HG03457 (cell line): ENCODE results near the gene RPL31.

Experiments
- ATAC-seq: cut with Tn5 transposase; IDR thresholded peaks from one replicate; pipeline ENCODE4 v1.9.1; 2021; ENCODE audit warnings: moderate number of reproducible peaks; ENCODE audit not compliant: unreplicated experiment

The RPL31 gene

DNA sequence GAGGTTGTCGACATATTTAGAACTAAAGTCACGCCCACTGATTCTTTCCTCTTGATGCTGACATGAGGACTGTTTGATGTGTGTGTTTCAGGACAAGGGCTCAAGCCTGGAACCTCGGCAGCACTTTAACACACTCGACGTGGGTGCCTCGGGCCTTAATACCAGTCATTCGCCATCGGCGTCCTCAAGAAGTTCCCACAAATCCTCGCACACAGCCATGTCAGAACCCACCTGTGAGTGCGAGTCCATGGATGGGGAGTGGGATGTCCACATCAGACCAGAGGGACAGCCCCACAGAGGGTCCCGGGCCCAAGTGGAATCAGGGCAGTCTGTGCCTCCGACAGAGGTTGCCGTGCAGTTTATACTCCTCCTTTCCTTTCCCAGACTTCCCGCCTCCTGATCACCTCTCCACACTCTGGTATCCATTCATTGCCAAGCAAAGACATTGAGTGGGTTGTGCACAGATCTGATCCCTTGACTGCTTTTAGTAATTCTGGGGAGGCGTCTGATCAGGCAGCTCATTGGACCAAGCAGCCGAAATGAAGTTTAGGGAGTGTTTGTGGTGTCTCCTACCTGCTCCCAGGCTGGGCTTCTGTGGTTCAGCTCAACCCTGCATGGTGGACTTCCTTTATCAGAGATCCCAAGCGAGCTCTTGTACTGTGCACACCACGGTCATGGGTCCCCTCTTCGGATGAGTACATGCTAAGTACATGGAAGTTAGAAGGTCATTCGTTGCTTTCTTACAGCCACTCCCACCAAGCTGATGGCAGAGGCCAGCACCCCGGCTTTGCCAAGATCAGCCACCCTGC is 27.2 kb upstream of the RPL31 start:
- no peak for ATAC-seq

- no peak for ATAC-seq
These were observed 26.6 kb upstream of the RPL31 start for GRCh38 chr2:100975521-100975785.

- ATAC-seq: no peak
These were observed 26.0 kb upstream of the RPL31 start for GRCh38 chr2:100976061-100976460.

DNA sequence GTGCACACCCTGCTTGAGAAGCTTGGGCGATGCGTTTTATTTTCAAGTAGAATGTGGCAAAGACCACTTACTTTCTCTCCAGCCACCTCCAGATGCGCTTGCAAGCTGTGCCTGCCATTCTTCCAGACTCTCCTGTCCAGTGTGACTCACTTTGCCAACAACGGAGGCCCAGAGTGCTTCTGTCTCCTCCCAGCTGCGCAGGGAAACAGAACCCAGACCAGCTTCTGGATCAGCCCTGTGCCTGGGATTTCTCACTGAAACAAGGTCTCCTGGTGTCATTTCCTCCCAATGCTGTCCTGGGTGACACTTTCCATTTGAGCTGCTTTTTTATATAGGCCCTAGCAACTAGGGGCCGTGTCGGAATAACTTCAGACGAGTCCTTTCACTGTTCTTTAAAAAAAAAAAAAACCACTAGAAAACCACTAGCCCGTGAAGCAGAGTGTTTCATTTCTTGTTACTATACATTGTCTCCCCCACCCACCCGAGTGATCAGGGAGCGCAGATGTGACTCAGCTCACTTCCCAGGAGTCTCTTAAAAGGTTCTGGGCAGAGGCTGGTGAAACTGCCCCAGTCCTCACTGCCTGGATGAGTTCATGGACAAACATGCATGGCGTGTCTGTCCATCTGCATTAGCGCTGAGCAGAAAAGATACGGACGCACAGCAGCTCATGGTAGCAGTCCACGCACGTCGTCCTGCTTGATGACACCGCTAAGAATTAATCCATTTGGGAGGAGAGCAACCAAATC is 25.3 kb upstream of the RPL31 start:
- ATAC-seq: no peak

DNA sequence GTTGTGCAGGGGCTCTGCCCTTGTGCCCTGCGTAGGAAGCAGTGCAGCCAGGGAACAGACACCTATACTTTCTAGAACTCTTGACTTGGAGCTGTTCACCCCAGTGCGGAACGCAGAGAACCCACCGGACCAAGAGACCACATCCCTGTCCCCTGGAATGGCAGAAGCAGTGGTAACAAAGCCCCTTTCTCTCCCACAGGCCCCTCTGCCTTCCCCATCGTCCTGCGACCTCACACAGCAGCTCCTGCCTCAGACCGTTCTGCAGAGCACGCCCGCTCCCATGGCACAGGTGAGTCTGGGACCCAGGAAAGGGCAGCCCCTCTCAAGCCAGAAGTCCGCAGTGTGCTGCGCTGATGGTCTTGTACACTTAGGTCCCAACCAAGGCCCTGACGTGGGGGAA is 24.6 kb upstream of the RPL31 start:
- no peak for ATAC-seq

- no peak for ATAC-seq
These were observed 23.4 kb upstream of the RPL31 start for GRCh38 chr2:100978582-100979191.

- ATAC-seq: no peak
These were observed 22.0 kb upstream of the RPL31 start for GRCh38 chr2:100980046-100980445.

GRCh38 chr2:100981011-100981410 is 21.1 kb upstream of the RPL31 start:
- ATAC-seq: no peak

GRCh38 chr2:100982431-100982861 is 19.6 kb upstream of the RPL31 start:
- no peak for ATAC-seq

- ATAC-seq: no peak
These were observed 18.9 kb upstream of the RPL31 start for GRCh38 chr2:100983201-100983600.

DNA sequence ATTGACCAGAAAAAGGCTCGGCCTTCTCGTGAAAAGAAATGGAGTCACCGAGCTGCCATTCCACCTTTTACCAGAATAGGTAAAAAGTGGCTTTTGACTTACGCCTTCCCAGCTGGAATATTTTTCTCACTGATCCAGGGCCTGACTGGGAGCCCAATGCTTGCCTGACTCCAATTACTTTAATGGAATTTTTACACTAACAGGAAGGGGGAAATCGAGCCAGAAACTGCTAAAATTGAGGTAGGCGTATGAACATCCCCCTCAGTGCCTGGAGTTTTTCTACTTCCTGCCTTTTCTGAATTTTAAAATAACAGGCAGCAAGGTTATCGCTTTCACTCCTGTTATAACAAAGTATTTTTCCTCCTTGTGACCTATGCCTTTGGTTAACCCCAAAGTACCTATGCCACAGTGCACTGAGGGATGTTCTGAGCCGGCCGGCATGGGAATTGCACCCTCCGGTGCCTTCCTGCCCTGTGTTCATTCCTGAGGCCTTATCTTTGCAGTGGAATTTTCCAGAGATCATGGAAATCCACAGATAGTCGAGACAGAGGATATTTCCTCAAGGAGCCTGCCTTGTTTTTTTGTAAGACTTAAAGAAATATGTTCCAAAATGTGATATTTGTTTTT is 18.3 kb upstream of the RPL31 start:
- no peak for ATAC-seq

DNA sequence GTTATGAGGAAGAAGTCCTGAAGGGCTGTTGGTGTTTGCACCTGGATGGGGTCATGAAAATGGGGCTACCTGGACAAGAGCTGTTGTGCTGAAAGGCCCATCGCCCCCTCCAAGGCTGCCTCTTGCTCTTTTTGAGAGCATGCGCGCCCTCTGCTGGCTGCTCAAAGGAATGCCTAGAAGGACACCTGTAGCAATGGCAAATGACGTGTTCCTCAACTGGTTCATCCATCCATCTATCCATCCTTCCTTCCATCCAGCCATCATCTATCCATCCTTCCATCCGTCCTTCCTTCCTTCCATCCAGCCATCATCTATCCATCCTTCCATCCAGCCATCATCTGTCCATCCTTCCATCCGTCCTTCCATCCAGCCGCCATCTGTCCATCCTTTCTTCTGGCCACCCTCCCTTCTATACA is 17.2 kb upstream of the RPL31 start:
- no peak for ATAC-seq

DNA sequence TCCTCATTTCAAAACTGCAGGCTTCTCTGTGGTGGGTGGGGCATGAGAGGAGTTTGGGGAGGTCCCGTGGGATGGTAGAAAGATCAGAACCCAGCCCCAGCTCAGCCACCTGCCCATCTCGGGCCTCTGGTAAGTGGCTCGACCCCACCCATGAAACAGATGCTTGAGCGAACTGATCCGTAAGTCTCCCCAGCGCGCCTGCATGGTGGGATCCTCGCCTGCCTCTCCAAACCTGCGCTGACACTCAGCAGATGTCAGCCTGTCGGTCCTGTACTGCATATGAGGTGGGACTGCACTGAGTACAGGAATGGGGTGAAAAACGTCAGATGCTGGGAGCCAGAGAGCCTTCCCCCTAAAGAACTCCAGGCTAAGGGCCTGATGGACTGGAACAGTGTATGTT is 15.9 kb upstream of the RPL31 start:
- ATAC-seq: no peak

DNA sequence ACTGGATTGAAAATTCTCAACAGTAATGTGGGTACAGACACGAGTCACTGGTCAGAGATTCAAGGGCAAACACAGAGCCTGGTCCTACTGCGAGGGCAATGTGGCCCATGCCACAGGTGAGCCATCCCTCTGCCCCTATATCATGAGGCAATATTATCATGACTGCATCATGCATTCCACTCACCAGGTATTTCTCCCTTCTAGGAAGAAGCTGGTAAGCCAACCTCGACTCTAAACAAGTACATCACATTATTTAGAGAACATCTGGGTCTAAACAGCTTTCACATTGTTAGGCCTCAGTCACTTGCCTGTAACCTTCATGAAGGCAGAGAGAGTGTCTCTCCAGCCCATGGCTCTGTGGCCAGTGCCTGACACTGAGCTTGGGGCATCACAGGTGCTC is 14.6 kb upstream of the RPL31 start:
- no peak for ATAC-seq

- no peak for ATAC-seq
These were observed 14.1 kb upstream of the RPL31 start for GRCh38 chr2:100987974-100988373.

- ATAC-seq: no peak
These were observed 13.3 kb upstream of the RPL31 start for GRCh38 chr2:100988630-100989417.

DNA sequence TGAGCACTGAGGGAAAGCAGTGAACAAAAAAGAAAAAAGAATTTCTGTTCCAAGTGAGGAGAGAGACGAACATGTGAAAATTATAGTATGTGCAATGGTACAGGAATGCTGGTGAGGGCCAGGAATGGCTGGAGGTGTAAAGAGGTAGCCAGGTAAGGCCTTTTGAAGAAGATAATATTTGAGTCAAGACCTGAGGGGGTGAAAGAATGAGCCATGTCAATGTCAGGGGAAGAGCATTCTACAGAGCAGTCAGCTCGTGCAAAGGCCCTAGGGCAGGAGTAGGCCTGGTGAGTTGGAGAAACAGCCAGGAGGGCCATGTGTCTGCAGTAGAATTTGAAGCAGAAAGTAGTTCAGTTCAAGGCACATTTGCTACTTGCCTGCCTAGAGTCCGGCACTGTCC is 12.4 kb upstream of the RPL31 start:
- no peak for ATAC-seq

DNA sequence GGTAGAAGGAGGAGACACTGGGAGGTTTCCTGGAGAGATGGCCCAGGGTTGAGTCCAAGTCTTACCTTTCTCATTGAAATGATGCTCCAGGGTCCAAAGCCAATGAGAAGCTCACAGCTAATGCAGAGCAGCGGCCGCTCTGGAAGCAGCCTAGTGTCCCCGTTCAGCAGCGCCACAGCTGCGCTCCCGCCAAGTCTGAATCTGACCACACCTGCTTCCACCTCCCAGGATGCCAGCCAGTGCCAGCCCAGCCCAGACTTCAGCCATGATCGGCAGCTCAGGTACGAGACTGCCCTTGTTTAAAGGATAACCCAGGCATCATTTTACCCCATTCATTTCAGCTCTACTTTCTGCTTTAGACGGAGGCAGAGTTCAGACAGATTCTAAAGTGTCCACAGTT is 11.9 kb upstream of the RPL31 start:
- no peak for ATAC-seq

DNA sequence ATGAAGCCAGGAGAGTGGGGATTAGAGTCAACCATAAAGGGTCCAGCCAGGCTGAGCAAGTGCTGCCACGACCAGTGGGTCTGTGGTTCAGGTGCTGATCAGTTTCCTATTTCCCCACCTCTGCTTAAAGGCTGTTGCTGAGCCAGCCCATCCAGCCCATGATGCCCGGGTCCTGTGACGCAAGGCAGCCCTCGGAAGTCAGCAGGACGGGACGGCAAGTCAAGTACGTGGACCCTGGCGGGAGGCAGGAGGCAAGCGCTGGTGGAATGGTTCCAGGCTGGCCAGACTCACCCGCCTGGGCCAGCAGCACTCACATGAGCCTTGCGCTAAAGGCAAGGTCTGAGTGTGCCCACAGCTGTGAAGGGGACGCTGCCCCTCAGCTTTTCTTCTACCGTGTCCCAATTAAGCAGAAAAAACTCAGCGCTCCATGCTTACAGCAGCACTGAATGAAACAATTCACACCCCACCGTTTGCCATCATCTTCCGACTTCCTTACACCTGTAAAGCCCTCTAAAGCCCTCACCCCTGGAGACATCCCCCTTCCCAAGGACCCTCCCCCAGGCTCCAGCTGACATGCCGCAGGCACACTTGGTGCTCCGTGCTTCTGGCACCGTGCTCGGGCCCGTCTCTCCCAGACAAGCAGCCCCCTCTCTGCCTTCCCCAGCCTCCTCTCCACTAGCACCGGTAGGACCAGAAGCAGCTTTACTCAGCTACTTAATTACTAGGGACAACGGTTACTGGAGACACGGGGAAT is 11.3 kb upstream of the RPL31 start:
- no peak for ATAC-seq

DNA sequence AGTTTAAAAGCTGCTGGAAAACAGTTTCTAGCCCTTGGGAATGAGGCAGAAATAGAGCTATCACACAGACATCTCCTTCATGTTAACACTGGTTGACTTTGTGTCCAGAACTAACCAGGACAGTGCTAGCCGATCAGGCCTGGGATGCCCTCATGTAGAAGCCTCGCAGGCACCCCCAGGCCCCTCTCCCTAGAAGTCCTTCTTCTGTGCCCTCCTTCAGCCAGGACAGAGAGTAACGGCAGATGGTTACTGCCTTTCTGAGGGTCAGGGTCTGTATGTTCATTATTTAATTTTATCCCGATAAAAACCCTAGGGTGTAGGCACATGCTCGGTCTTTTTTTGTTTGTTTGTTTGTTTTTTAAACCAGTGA is 10.7 kb upstream of the RPL31 start:
- no peak for ATAC-seq
